ENCODE results near the gene BRSK1.

GRCh38 chr19:55353356-55353802, 69.6 kb downstream of the BRSK1 start:
- TF ChIP-seq EZH2 (IDR thresholded peaks at IDR 0.05; ENCODE audit: insufficient read depth, poor library complexity, severe bottlenecking) (peak; percentile 73), EZH2phosphoT487 (IDR thresholded peaks at IDR 0.05; ENCODE audit: insufficient read depth, low read depth) (no peak)
